Natural killer cell treated with Interleukin-12 subunit alpha and Interleukin-12 subunit beta and Interleukin-15 and Interleukin-18, amount 100 ng/mL, for 72 hours (primary cell): ENCODE data around the gene CYP1A2. TPM values are rescaled to one million over a fixed set of nuclear protein-coding genes. Genes with fewer than 3 reads are reported as not detected.

ENCODE experiments used
- ATAC-seq, 2 donors: fragments of 150-1000 bp; cut with Tn5 transposase in 1 of 2; sonication (Bioruptor Pico), chemical (Tn5 transposase) in 1 of 2; 2 replicates each; pipeline ENCODE4 v1.10.0; 2021
- DNase-seq: peaks from one replicate; pipeline ENCODE4 v3.0.0; 2022; ENCODE audit warnings: low spot score
- H3K27ac Mint-ChIP-seq, 2 donors: 1 replicate in 1 of 2; 2 replicates in 1 of 2; pipeline ENCODE4 v1.8.0; 2022; ENCODE audit warnings: mixed read lengths in 2 of 2, mild to moderate bottlenecking in 1 of 2, moderate library complexity in 1 of 2
- H3K27me3 Mint-ChIP-seq, 2 donors: 1 replicate in 1 of 2; 2 replicates in 1 of 2; pipeline ENCODE4 v1.8.0; 2022; ENCODE audit warnings: mixed read lengths in 2 of 2
- H3K36me3 Mint-ChIP-seq: one replicate; pipeline ENCODE4 v1.8.0; 2022; ENCODE audit warnings: mixed read lengths
- H3K4me1 Mint-ChIP-seq, 2 donors: 1 replicate in 1 of 2; 2 replicates in 1 of 2; pipeline ENCODE4 v1.8.0; 2022; ENCODE audit warnings: low read depth in 2 of 2, mixed read lengths in 2 of 2, mild to moderate bottlenecking in 1 of 2
- H3K4me3 Mint-ChIP-seq: one replicate; pipeline ENCODE4 v1.8.0; 2022; ENCODE audit warnings: mixed read lengths
- H3K9me3 Mint-ChIP-seq: 2 replicates; pipeline ENCODE4 v1.8.0; 2022; ENCODE audit warnings: mixed read lengths
- total RNA-seq, 2 donors: library from RNA; stranded (reverse); gene quantifications; one replicate each; pipeline ENCODE4 v1.2.3, GENCODE V29; 2022

The CYP1A2 gene
- total RNA-seq, 2 donors from 2014 or later: not detected

DNA sequence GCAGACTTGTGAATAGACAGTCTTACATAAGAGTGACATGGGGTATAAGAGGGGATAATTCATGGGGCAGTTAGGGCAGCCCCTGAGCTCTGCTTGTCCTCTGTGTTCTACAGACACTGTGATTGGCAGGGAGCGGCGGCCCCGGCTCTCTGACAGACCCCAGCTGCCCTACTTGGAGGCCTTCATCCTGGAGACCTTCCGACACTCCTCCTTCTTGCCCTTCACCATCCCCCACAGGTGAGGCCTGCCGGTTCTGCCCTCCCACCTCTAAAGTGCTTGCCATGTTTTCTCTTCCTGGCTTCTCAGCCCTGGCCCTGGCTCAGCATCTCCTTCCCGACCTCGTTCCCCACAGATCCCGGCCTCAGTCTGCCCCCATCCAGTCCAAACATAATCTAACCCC, 3.4 kb downstream of the CYP1A2 start:
- Mint-ChIP-seq H3K27ac (peak overlapping the region in 1 of 2 donors; percentile 21), H3K4me1 (no peaks in the 10 kb centered on the region), H3K36me3 (no peaks in the 10 kb centered on the region), H3K4me3 (no peak overlapping the region), H3K27me3 (no peaks in the 10 kb centered on the region), H3K9me3 (no peaks in the 10 kb centered on the region)
- ATAC-seq (peak in 1 of 2 donors; percentile 13), DNase-seq (peak; percentile 45)

DNA sequence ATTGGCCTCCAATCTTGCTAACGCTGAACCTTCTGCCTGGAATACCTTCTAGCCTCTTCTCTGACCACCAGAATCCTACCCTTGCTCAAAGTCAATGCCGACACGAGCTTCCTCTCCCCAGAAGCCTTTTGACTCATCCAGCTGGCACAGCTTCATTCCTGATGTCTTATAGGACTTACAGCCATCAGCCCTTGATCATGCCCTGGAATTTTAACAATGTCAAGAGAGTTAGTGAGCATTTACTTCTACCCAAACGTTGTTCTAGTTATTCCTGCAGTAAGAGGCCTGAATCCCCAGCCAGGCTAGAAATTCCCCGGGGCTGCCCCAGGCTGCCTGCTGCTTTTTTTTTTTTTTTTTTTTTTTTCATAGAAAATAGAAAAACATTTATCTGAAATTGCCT, 3.9 kb downstream of the CYP1A2 start:
- no peaks in the 10 kb centered on the region for H3K4me1 Mint-ChIP-seq
- ATAC-seq (no peak), DNase-seq (no peak)
- H3K27me3 Mint-ChIP-seq: no peaks in the 10 kb centered on the region
- H3K36me3 Mint-ChIP-seq: no peaks in the 10 kb centered on the region
- H3K9me3 Mint-ChIP-seq: no peaks in the 10 kb centered on the region
- H3K4me3 Mint-ChIP-seq: no peak overlapping the region
- H3K27ac Mint-ChIP-seq: peak overlapping the region in 1 of 2 donors; percentile 21

DNA sequence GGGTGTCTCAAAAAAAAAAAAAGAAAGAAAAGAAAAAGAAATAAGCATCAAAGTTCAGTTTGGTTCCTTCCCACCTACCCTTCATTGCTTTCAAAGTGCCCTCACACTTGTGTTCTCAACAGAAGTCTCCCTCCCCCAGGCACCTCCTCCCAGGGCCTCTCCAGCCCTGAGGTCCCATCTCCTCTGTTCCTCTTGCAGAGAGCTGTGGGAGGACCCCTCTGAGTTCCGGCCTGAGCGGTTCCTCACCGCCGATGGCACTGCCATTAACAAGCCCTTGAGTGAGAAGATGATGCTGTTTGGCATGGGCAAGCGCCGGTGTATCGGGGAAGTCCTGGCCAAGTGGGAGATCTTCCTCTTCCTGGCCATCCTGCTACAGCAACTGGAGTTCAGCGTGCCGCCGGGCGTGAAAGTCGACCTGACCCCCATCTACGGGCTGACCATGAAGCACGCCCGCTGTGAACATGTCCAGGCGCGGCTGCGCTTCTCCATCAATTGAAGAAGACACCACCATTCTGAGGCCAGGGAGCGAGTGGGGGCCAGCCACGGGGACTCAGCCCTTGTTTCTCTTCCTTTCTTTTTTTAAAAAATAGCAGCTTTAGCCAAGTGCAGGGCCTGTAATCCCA, 6.1 kb downstream of the CYP1A2 start:
- Mint-ChIP-seq H3K4me3 (no peak overlapping the region), H3K27me3 (no peaks in the 10 kb centered on the region), H3K4me1 (no peaks in the 10 kb centered on the region), H3K9me3 (no peaks in the 10 kb centered on the region), H3K36me3 (no peaks in the 10 kb centered on the region), H3K27ac (no peak overlapping the region)
- ATAC-seq (peak in 1 of 2 donors; percentile 20), DNase-seq (no peak)

GRCh38 chr15:74758736-74759135, 10.1 kb downstream of the CYP1A2 start:
- ATAC-seq (no peak), DNase-seq (peak; percentile 29)
- no peaks in the 10 kb centered on the region for H3K4me1 Mint-ChIP-seq
- H3K4me3 Mint-ChIP-seq: no peak overlapping the region
- no peak overlapping the region for H3K27ac Mint-ChIP-seq
- H3K27me3 Mint-ChIP-seq: no peaks in the 10 kb centered on the region
- no peaks in the 10 kb centered on the region for H3K36me3 Mint-ChIP-seq
- H3K9me3 Mint-ChIP-seq: no peaks in the 10 kb centered on the region

DNA sequence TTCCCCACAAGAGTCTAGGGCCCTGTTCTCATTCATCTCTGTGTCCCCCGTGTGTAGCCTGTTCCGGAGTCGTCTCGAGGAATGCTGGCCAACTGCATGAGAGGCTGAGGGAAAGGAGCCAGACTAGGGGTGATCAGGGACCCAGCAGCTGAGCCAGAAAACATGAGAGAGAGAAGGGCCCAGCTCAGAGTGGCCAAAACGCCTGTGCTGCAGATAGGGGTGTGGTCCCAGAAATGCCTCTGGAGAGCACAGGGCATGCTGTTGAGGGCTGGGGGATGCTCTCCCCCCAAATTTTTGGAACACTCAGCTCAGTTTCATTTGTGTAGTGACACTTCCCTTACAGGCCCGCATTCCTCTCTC, 14.1 kb downstream of the CYP1A2 start:
- H3K36me3 Mint-ChIP-seq: no peaks in the 10 kb centered on the region
- no peak for DNase-seq
- H3K27ac Mint-ChIP-seq: no peak overlapping the region
- peak in 1 of 2 donors; percentile 6 for ATAC-seq
- H3K4me1 Mint-ChIP-seq: no peaks in the 10 kb centered on the region
- no peaks in the 10 kb centered on the region for H3K27me3 Mint-ChIP-seq
- no peak overlapping the region for H3K4me3 Mint-ChIP-seq
- H3K9me3 Mint-ChIP-seq: no peaks in the 10 kb centered on the region

GRCh38 chr15:74763416-74763815, 14.8 kb downstream of the CYP1A2 start:
- DNase-seq (no peak), ATAC-seq (no peak)
- Mint-ChIP-seq H3K36me3 (no peaks in the 10 kb centered on the region), H3K9me3 (no peaks in the 10 kb centered on the region), H3K27ac (no peak overlapping the region), H3K27me3 (no peaks in the 10 kb centered on the region), H3K4me1 (no peaks in the 10 kb centered on the region), H3K4me3 (no peak overlapping the region)

DNA sequence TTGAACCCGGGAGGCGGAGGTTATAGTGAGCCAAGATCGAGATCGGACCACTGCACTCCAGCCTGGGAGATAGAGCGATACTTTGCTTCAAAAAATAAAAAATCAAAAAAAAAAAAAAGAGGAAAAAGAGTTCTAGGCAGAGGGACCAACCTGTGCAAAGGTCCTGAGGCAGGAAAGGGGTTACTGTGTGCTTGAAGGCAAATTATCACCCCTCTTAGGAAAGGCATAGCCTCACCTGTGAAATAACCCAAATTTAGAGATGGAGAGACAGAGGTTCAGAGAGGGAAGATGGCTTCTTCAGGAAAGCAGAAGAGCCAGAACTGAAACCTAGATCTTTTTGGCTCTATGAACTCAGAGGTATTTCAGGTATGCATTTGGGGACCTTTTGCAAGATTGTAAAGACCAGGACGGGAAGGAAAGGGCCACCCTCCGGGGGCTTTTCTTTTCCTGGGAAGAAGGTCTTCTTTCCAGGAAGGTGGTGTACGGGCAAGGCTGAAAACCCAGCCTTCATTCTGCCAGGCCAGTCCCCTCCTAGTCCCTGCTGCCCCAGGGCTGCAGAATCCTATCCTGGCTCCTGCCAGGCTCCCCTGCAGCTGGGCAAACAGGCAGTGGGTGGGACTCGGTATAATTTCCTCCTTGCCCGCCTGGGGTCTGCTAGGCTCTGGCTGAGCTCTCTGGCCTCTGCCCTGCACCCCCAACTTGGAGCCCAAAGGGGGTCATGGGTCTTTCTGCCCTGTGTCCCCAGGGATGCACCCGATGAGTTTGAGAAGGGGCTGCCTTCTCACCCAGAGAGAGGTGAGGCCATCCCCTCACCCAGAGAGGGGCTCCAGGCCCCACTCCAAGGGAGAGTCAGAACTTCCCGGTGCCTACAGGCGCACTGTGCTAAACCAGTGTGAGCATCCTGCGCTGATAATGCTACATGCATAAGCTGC, 18.8 kb downstream of the CYP1A2 start:
- Mint-ChIP-seq H3K27me3 (no peaks in the 10 kb centered on the region), H3K36me3 (no peaks in the 10 kb centered on the region), H3K4me3 (no peak overlapping the region), H3K9me3 (no peaks in the 10 kb centered on the region), H3K27ac (peak overlapping the region in 1 of 2 donors; percentile 43), H3K4me1 (peaks cover 6 to 8% of the 10 kb centered on the region in 2 donors)
- no peak for ATAC-seq
- no peak for DNase-seq

DNA sequence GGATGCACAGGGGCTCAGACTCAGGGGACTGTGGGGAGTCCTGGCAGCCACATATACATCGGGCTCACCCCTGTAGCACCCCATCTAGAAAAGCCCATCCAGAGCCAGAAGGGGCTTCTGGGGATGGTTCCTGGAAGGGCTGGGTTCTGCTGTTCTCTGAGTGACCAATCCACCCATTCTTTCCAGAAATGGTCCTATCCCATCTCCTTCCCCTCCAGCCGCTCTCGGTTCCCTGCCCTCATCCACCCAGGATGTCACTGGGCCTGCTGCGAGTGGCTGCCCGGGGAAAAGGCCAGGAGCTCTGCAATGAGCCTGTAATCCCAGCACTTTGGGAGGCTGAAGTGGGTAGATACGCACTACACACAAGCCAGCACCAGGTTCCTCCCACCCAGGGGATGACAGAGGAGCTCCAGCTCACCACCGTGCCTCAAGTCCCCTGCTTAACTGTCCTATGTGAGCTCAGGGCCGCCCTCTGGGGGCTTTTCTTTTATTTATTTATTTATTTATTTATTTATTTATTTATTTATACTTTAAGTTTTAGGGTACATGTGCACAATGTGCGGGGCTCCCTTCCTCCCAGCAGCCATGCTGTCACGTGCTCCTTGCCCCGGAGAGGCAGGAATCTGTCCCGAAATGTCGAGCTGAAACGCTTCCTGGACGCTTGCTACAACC, 19.6 kb downstream of the CYP1A2 start:
- ATAC-seq (no peak), DNase-seq (no peak)
- no peak overlapping the region for H3K4me3 Mint-ChIP-seq
- H3K27ac Mint-ChIP-seq: peak overlapping the region in 1 of 2 donors; percentile 22
- H3K27me3 Mint-ChIP-seq: no peaks in the 10 kb centered on the region
- H3K4me1 Mint-ChIP-seq: peaks cover 6 to 8% of the 10 kb centered on the region in 2 donors
- no peaks in the 10 kb centered on the region for H3K9me3 Mint-ChIP-seq
- H3K36me3 Mint-ChIP-seq: no peaks in the 10 kb centered on the region

GRCh38 chr15:74768771-74769342, 20.2 kb downstream of the CYP1A2 start:
- no peak for DNase-seq
- peak; percentile 56 to 74 for ATAC-seq
- no peaks in the 10 kb centered on the region for H3K27me3 Mint-ChIP-seq
- H3K27ac Mint-ChIP-seq: peak overlapping the region in 1 of 2 donors; percentile 22
- H3K4me1 Mint-ChIP-seq: peaks cover 6 to 13% of the 10 kb centered on the region in 2 donors
- H3K4me3 Mint-ChIP-seq: no peak overlapping the region
- no peaks in the 10 kb centered on the region for H3K9me3 Mint-ChIP-seq
- no peaks in the 10 kb centered on the region for H3K36me3 Mint-ChIP-seq

GRCh38 chr15:74769463-74770025, 20.9 kb downstream of the CYP1A2 start:
- no peaks in the 10 kb centered on the region for H3K36me3 Mint-ChIP-seq
- no peak overlapping the region for H3K4me3 Mint-ChIP-seq
- DNase-seq (no peak), ATAC-seq (no peak)
- no peaks in the 10 kb centered on the region for H3K27me3 Mint-ChIP-seq
- peaks cover 6 to 14% of the 10 kb centered on the region in 2 donors for H3K4me1 Mint-ChIP-seq
- H3K27ac Mint-ChIP-seq: no peak overlapping the region
- H3K9me3 Mint-ChIP-seq: no peaks in the 10 kb centered on the region

- no peaks in the 10 kb centered on the region for H3K9me3 Mint-ChIP-seq
- ATAC-seq (no peak), DNase-seq (no peak)
- no peaks in the 10 kb centered on the region for H3K36me3 Mint-ChIP-seq
- H3K4me1 Mint-ChIP-seq: peaks cover 7 to 20% of the 10 kb centered on the region in 2 donors
- H3K27ac Mint-ChIP-seq: peak overlapping the region; percentile 50 to 79
- H3K27me3 Mint-ChIP-seq: no peaks in the 10 kb centered on the region
- H3K4me3 Mint-ChIP-seq: no peak overlapping the region
Measured at GRCh38 chr15:74770211-74770903, 21.7 kb downstream of the CYP1A2 start.

- Mint-ChIP-seq H3K27ac (peak overlapping the region; percentile 28 to 100), H3K4me3 (no peak overlapping the region), H3K36me3 (no peaks in the 10 kb centered on the region), H3K4me1 (peaks cover 35 to 44% of the 10 kb centered on the region in 2 donors), H3K9me3 (no peaks in the 10 kb centered on the region), H3K27me3 (no peaks in the 10 kb centered on the region)
- ATAC-seq (no peak), DNase-seq (peak; percentile 25)
Measured at GRCh38 chr15:74773329-74773728, 24.7 kb downstream of the CYP1A2 start.

DNA sequence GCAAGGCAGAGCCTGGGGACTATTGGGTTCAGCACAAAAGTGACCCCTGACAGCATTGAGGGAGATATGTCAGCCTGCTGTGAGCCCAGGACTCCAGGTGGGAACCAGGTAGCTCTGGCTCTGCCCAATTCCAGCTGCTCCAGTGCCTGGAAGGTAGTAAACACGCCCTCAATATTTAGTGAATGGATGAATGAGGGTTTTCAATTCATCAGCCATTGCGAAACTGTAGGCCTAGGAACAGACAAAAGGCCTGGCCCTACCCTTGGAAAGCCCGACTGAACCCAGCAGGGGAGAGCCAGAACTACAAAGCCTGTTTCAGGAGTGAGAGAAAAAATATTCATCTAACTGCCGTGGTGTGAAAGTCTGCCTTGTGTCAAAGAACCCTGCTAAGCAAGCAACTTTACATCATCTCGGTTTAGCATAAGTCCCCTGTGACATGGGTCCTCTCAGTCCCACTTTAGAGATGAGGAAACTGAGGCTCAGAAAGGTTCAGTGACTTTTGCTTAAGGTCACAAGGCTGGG, 25.1 kb downstream of the CYP1A2 start:
- ATAC-seq: no peak
- no peaks in the 10 kb centered on the region for H3K9me3 Mint-ChIP-seq
- no peaks in the 10 kb centered on the region for H3K27me3 Mint-ChIP-seq
- H3K27ac Mint-ChIP-seq: peak overlapping the region; percentile 100
- peak; percentile 31 for DNase-seq
- no peaks in the 10 kb centered on the region for H3K36me3 Mint-ChIP-seq
- no peak overlapping the region for H3K4me3 Mint-ChIP-seq
- peaks cover 37 to 46% of the 10 kb centered on the region in 2 donors for H3K4me1 Mint-ChIP-seq
